Brain microvascular endothelial cell (primary cell): Measurements from ENCODE around the gene GALNS.

Experiments used
- DNase-seq: peaks from one replicate; pipeline ENCODE4 v3.0.0-alpha.2; 2020
- H3K27ac ChIP-seq: fragments of 250-450 bp; sonication (Bioruptor Pico); 2 replicates; pipeline ENCODE4 v1.5.1; 2020; ENCODE audit warnings: mild to moderate bottlenecking, moderate library complexity
- H3K27me3 ChIP-seq: fragments of 250-450 bp; sonication (Bioruptor Pico); replicated peaks from 2 replicates; pipeline ENCODE4 v1.5.1; 2020; ENCODE audit warnings: mild to moderate bottlenecking
- H3K36me3 ChIP-seq: fragments of 250-450 bp; sonication (Bioruptor Pico); replicated peaks from 2 replicates; pipeline ENCODE4 v1.5.1; 2020; ENCODE audit warnings: mild to moderate bottlenecking
- H3K4me3 ChIP-seq: 2 replicates; pipeline ENCODE4 v1.5.1; 2011; ENCODE audit warnings: low read depth, mild to moderate bottlenecking, control low read depth, low read length, moderate library complexity
- in situ Hi-C: cut with HindIII; loops from 2 replicates; pipeline ENCODE4 v1.10.0; 2017; ENCODE audit warnings: low sequenced_read_pairs, low pct_ligation_motif_present
- TF ChIP-seq, protein P1 (sequence below): IDR thresholded peaks from 2 replicates; pipeline ENCODE4 v1.5.1; 2011; ENCODE audit warnings: low read depth, mild to moderate bottlenecking, moderate library complexity, low read length, control low read depth, inconsistent platforms; ENCODE audit errors: missing control alignments

GALNS gene

GRCh38 chr16:88902744-88903143, 46.0 kb upstream of the GALNS start:
- peaks cover 7% of the 10 kb centered on the region for H3K27me3 ChIP-seq
- in situ Hi-C loops = no loop called here
- TF ChIP-seq, protein P1, sequence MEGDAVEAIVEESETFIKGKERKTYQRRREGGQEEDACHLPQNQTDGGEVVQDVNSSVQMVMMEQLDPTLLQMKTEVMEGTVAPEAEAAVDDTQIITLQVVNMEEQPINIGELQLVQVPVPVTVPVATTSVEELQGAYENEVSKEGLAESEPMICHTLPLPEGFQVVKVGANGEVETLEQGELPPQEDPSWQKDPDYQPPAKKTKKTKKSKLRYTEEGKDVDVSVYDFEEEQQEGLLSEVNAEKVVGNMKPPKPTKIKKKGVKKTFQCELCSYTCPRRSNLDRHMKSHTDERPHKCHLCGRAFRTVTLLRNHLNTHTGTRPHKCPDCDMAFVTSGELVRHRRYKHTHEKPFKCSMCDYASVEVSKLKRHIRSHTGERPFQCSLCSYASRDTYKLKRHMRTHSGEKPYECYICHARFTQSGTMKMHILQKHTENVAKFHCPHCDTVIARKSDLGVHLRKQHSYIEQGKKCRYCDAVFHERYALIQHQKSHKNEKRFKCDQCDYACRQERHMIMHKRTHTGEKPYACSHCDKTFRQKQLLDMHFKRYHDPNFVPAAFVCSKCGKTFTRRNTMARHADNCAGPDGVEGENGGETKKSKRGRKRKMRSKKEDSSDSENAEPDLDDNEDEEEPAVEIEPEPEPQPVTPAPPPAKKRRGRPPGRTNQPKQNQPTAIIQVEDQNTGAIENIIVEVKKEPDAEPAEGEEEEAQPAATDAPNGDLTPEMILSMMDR = no peak
- no peak overlapping the region for H3K4me3 ChIP-seq
- no peak overlapping the region for H3K27ac ChIP-seq
- no peaks in the 10 kb centered on the region for H3K36me3 ChIP-seq
- DNase-seq = no peak

GRCh38 chr16:88901718-88902337, 45.1 kb upstream of the GALNS start:
- TF ChIP-seq, protein P1 = no peak

GRCh38 chr16:88900662-88901052, 43.9 kb upstream of the GALNS start:
- TF ChIP-seq, protein P1 = no peak
- no peak overlapping the region for H3K4me3 ChIP-seq
- H3K36me3 ChIP-seq = no peaks in the 10 kb centered on the region
- no peak overlapping the region for H3K27ac ChIP-seq
- in situ Hi-C loops = no loop called here
- no peak for DNase-seq
- peaks cover 7% of the 10 kb centered on the region for H3K27me3 ChIP-seq

More at GRCh38 chr16:88901718-88902337, 45.1 kb upstream of the GALNS start:
- in situ Hi-C loops = no loop called here
- Histone ChIP-seq H3K27me3 (peaks cover 7% of the 10 kb centered on the region), H3K36me3 (no peaks in the 10 kb centered on the region), H3K27ac (no peak overlapping the region), H3K4me3 (no peak overlapping the region)
- DNase-seq = no peak

DNA sequence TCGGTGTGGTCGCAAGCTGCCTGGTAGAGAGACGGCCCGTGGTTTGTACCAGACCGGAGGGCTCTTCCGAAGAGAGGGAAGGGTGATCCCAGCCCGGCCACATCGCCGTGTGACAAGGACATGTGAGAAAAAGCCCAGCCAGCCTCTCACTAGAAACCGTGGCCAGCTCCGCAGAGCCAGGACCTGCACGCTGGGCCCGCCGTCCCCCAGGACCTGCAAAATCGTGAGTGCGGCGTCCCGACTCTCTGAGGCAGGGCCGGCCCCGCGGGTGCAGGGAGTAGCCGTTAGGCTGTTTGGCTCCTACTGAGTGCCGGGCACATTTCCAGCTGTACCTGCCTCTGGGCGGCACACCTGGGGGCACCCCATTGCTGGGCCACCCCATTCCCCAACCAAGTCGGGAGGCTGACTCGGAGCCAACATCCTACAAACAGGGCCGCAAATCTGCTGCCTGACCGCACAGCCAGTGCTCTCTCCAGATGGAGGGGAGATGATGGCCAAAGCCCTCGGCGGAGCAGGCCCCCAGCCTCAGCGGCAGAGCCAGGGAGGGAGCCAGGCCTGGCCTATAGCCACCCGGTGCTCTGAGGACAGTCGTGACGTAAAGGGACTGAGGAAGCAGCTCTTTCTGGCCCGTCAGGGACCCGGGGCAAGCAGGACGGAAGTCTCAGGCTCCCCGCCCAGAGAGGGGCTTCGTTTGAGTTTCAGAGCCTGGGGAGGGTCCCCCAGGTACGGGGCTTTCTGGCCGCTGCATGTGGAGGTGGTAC, 43.3 kb upstream of the GALNS start:
- Histone ChIP-seq H3K36me3 (no peaks in the 10 kb centered on the region), H3K27ac (no peak overlapping the region), H3K27me3 (peaks cover 7% of the 10 kb centered on the region), H3K4me3 (no peak overlapping the region)
- in situ Hi-C loops = no loop called here
- TF ChIP-seq, protein P1 = no peak
- no peak for DNase-seq

- Histone ChIP-seq H3K4me3 (no peak overlapping the region), H3K27me3 (peaks cover 6% of the 10 kb centered on the region), H3K27ac (no peak overlapping the region), H3K36me3 (no peaks in the 10 kb centered on the region)
- TF ChIP-seq, protein P1 = no peak
- no peak for DNase-seq
- in situ Hi-C loops = no loop called here
Measured at GRCh38 chr16:88897696-88898425, 41.1 kb upstream of the GALNS start.
